Uterus (tissue), 4 donors: ENCODE measurements around the gene SPATA22. TPM values are rescaled to one million over a fixed set of nuclear protein-coding genes. Genes with fewer than 3 reads are reported as not detected.

ENCODE experiments used
- DNase-seq, 2 donors: peaks; one replicate each; pipeline ENCODE4 v3.0.0-alpha.2; 2019 to 2020
- H3K27ac ChIP-seq, 2 donors: fragments of 200-600 bp; sonication (generic); 1 replicate in 1 of 2; 2 replicates in 1 of 2; pipeline ENCODE4 v1.5.1; 2016 to 2018
- H3K27me3 ChIP-seq, 2 donors: fragments of 200-600 bp; sonication (generic); one replicate each; pipeline ENCODE4 v1.5.1; 2018 to 2019; ENCODE audit warnings: control low read depth in 1 of 2
- H3K36me3 ChIP-seq, 2 donors: fragments of 200-600 bp; sonication (generic); one replicate each; pipeline ENCODE4 v1.5.1; 2019; ENCODE audit warnings: control low read depth in 1 of 2
- H3K4me1 ChIP-seq, 2 donors: fragments of 200-600 bp; sonication (generic); one replicate each; pipeline ENCODE4 v1.5.1; 2018 to 2019; ENCODE audit warnings: control low read depth in 1 of 2
- H3K4me3 ChIP-seq, 2 donors: fragments of 200-600 bp; sonication (generic); 1 replicate in 1 of 2; 2 replicates in 1 of 2; pipeline ENCODE4 v1.5.1; 2018 to 2019; ENCODE audit warnings: mild to moderate bottlenecking in 1 of 2
- H3K9me3 ChIP-seq, 2 donors: fragments of 200-600 bp; sonication (generic); one replicate each; pipeline ENCODE4 v1.5.1; 2019; ENCODE audit warnings: control low read depth in 1 of 2
- POLR2A ChIP-seq, 2 donors: fragments of 450-650 bp; IDR thresholded peaks; one replicate each; pipeline ENCODE4 v1.6.1; 2016; ENCODE audit warnings: antibody characterized with exemption in 2 of 2, mild to moderate bottlenecking in 1 of 2, moderate library complexity in 1 of 2
- intact Hi-C: fragments of 100-400 bp; cut with DNase I; formaldehyde crosslinking; loops from one replicate; pipeline ENCODE4 v1.15.1; 2023; ENCODE audit warnings: low total_unique reads
- total RNA-seq, 4 donors: library from RNA; depleted of rRNA in 3 of 4; stranded (reverse); fragments of >200 nt in 3 of 4; gene quantifications; one replicate each; pipeline versions ENCODE4 v1.1.0 to v1.2.4, GENCODE V29; 2014 to 2023
- TF ChIP-seq, protein P1 (sequence below), 4 experiments: fragments of 200-600 bp in 2 of 4; fragments of 450-650 bp in 2 of 4; sonication (generic) in 2 of 4; IDR thresholded peaks; one replicate each; pipeline ENCODE4 v1.5.1; 2016 to 2019; ENCODE audit warnings: antibody characterized with exemption in 4 of 4, mild to moderate bottlenecking in 2 of 4, moderate library complexity in 1 of 4
- donor health status: DM: yes; HTN: yes; CAD: no.

Gene SPATA22
- total RNA-seq, 4 donors from 2014 or later = 0.62 TPM; not detected in 3

DNA sequence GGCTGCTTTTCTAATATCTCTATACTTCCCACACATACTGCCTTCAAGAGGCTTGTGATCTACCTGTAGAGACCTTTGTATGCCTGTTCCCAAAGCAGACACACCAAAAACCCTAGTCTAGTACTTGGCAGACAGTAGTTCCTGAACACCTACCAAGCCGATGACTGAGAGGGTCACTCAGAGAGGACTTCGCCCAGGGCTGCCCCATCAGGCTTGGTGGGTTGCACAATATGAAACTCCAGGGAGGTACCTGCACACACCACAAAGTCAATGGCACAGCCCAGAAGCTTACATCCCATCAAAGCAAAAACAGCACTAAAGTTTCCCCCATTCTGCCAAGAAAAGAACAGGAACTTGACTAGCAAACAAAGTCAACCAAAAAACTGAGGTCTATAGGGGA is 34.4 kb upstream of the SPATA22 start:
- no peaks in the 10 kb centered on the region for H3K4me1 ChIP-seq
- intact Hi-C loops = no loop called here
- H3K27me3 ChIP-seq = no peaks in the 10 kb centered on the region
- no peaks in the 10 kb centered on the region for H3K9me3 ChIP-seq
- no peak overlapping the region for H3K27ac ChIP-seq
- H3K4me3 ChIP-seq = no peak overlapping the region
- no peaks in the 10 kb centered on the region for H3K36me3 ChIP-seq
- TF ChIP-seq, protein P1, sequence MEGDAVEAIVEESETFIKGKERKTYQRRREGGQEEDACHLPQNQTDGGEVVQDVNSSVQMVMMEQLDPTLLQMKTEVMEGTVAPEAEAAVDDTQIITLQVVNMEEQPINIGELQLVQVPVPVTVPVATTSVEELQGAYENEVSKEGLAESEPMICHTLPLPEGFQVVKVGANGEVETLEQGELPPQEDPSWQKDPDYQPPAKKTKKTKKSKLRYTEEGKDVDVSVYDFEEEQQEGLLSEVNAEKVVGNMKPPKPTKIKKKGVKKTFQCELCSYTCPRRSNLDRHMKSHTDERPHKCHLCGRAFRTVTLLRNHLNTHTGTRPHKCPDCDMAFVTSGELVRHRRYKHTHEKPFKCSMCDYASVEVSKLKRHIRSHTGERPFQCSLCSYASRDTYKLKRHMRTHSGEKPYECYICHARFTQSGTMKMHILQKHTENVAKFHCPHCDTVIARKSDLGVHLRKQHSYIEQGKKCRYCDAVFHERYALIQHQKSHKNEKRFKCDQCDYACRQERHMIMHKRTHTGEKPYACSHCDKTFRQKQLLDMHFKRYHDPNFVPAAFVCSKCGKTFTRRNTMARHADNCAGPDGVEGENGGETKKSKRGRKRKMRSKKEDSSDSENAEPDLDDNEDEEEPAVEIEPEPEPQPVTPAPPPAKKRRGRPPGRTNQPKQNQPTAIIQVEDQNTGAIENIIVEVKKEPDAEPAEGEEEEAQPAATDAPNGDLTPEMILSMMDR (IDR thresholded peaks at IDR 0.05) = no peak
- TF ChIP-seq POLR2A (IDR thresholded peaks at IDR 0.05) = no peak
- no peak for DNase-seq

DNA sequence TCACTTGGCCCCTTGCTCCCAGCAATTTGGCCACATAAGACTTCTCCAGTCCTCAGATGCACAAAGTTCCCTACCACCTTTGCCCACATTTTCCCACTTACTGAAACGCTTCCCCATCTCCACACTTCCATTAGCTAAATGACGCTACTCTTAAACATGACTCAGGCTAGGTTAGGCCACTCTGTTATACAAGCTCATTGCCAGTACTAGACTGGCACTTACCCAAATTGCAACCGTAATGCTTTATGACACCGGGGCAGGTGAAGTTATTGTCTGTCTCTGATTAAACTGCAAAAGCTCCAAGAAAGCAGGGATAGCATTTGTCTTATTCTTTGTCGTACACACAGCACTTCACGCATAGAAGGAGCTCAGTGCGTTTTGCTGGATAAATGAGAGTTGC is 33.4 kb upstream of the SPATA22 start:
- no peak for DNase-seq
- no peak overlapping the region for H3K4me3 ChIP-seq
- intact Hi-C loops = no loop called here
- no peaks in the 10 kb centered on the region for H3K36me3 ChIP-seq
- H3K27me3 ChIP-seq = no peaks in the 10 kb centered on the region
- no peaks in the 10 kb centered on the region for H3K9me3 ChIP-seq
- no peak overlapping the region for H3K27ac ChIP-seq
- no peaks in the 10 kb centered on the region for H3K4me1 ChIP-seq
- no peak for TF ChIP-seq POLR2A (IDR thresholded peaks at IDR 0.05)
- TF ChIP-seq, protein P1 (IDR thresholded peaks at IDR 0.05) = no peak

DNA sequence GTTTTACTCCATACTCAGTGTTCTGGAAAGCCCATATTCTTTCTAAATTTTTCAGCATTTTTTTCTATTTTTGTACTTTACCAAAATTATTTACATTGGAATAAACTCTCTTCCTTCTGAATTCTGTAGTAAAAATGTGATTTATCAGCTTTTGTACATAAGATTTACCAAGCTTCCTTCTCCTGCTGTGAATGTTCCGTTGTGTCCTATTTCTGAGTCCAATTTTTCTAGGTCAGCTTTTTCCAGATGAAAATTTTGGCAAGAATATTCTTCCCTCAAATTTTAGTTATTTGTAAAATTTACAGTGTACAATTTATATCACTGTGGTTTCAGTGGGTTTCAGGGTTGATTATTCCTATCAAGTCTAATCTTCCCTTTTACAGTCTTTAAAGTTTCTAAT is 31.7 kb upstream of the SPATA22 start:
- H3K27ac ChIP-seq = no peak overlapping the region
- intact Hi-C loops = no loop called here
- H3K4me3 ChIP-seq = no peak overlapping the region
- no peaks in the 10 kb centered on the region for H3K9me3 ChIP-seq
- H3K36me3 ChIP-seq = no peaks in the 10 kb centered on the region
- DNase-seq = no peak
- H3K27me3 ChIP-seq = no peaks in the 10 kb centered on the region
- TF ChIP-seq, protein P1 (IDR thresholded peaks at IDR 0.05) = no peak
- TF ChIP-seq POLR2A (IDR thresholded peaks at IDR 0.05) = no peak
- no peaks in the 10 kb centered on the region for H3K4me1 ChIP-seq

DNA sequence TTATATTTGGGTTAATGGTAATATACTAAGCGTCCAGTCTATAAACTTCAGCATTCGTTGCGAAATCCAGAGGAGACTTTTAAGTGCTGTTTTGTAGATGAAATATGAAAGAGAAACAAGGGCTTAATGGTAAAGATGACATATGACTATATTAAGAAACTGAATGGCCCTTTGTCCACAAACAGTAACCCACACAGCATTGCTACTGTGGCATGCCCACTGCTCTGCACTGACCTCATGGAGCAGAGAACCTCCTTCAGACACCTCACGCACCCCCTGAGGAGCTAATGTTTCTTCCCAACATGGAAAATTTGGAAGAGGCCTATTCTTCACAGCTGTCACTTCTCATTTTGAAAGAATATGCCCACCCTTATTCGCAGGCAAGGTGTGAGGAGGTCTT is 30.8 kb upstream of the SPATA22 start:
- H3K27ac ChIP-seq = no peak overlapping the region
- H3K27me3 ChIP-seq = no peaks in the 10 kb centered on the region
- no peak for DNase-seq
- H3K9me3 ChIP-seq = no peaks in the 10 kb centered on the region
- no peaks in the 10 kb centered on the region for H3K4me1 ChIP-seq
- TF ChIP-seq, protein P1 (IDR thresholded peaks at IDR 0.05) = no peak
- TF ChIP-seq POLR2A (IDR thresholded peaks at IDR 0.05) = no peak
- H3K36me3 ChIP-seq = no peaks in the 10 kb centered on the region
- no peak overlapping the region for H3K4me3 ChIP-seq
- intact Hi-C loops = no loop called here

DNA sequence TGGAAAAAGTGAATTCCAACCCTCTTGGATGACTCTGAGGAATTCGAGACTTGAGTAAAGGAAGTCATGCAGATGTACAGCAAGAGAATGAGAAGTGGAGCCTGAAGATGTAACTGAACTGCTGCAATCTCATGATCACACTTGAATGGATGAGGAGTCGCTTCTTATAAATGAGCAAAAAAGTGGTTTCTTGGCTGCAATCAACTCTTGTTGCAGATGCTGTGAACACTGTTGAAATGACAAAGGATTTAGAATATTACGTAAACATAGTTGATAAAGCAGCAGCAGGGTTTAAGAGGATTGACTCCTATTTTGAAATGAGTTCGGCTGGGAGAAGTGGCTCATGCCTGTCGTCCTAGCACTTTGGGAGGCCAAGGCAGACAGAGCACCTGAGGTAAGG is 29.7 kb upstream of the SPATA22 start:
- DNase-seq = no peak
- H3K27me3 ChIP-seq = no peaks in the 10 kb centered on the region
- TF ChIP-seq POLR2A (IDR thresholded peaks at IDR 0.05) = no peak
- TF ChIP-seq, protein P1 (IDR thresholded peaks at IDR 0.05) = no peak
- no peak overlapping the region for H3K4me3 ChIP-seq
- intact Hi-C loops = no loop called here
- no peaks in the 10 kb centered on the region for H3K9me3 ChIP-seq
- H3K4me1 ChIP-seq = no peaks in the 10 kb centered on the region
- no peaks in the 10 kb centered on the region for H3K36me3 ChIP-seq
- H3K27ac ChIP-seq = no peak overlapping the region
